ENCODE measurements around the gene BLM. TPM values are rescaled to one million over a fixed set of nuclear protein-coding genes. Genes with fewer than 3 reads are reported as not detected.

The BLM gene
- total and polyA plus RNA-seq, 9 donors: 0.15 to 1.9 (median 0.78) TPM; not detected in 1

GRCh38 chr15:90860942-90861675, 144.0 kb downstream of the BLM start:
- no peak overlapping the region for H3K4me3 ChIP-seq
- H3K27me3 ChIP-seq: no peaks in the 10 kb centered on the region
- DNase-seq: no peak
- H3K27ac ChIP-seq: no peak overlapping the region
- WGBS, 3 donors: 87 to 90% (median 89%) methylated on average over 14 of the region's 14 CpGs
- no peaks in the 10 kb centered on the region for H3K4me1 ChIP-seq (ENCODE audit: insufficient read depth)
- intact Hi-C loops (cut with DNase I): no loop called here
- TF ChIP-seq EP300 (IDR thresholded peaks at IDR 0.05): no peak
- TF ChIP-seq, protein P1, sequence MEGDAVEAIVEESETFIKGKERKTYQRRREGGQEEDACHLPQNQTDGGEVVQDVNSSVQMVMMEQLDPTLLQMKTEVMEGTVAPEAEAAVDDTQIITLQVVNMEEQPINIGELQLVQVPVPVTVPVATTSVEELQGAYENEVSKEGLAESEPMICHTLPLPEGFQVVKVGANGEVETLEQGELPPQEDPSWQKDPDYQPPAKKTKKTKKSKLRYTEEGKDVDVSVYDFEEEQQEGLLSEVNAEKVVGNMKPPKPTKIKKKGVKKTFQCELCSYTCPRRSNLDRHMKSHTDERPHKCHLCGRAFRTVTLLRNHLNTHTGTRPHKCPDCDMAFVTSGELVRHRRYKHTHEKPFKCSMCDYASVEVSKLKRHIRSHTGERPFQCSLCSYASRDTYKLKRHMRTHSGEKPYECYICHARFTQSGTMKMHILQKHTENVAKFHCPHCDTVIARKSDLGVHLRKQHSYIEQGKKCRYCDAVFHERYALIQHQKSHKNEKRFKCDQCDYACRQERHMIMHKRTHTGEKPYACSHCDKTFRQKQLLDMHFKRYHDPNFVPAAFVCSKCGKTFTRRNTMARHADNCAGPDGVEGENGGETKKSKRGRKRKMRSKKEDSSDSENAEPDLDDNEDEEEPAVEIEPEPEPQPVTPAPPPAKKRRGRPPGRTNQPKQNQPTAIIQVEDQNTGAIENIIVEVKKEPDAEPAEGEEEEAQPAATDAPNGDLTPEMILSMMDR (IDR thresholded peaks at IDR 0.05): no peak
- TF ChIP-seq POLR2A (IDR thresholded peaks at IDR 0.05): no peak
- no peaks in the 10 kb centered on the region for H3K36me3 ChIP-seq
- no peaks in the 10 kb centered on the region for H3K9me3 ChIP-seq

GRCh38 chr15:90862487-90862886, 145.3 kb downstream of the BLM start:
- no peak for TF ChIP-seq EP300 (IDR thresholded peaks at IDR 0.05)
- Histone ChIP-seq H3K27me3 (no peaks in the 10 kb centered on the region), H3K36me3 (no peaks in the 10 kb centered on the region), H3K9me3 (no peaks in the 10 kb centered on the region), H3K27ac (no peak overlapping the region), H3K4me1 (ENCODE audit: insufficient read depth) (no peaks in the 10 kb centered on the region), H3K4me3 (no peak overlapping the region)
- intact Hi-C loops (cut with DNase I): no loop called here
- WGBS, 3 donors: 77 to 85% (median 81%) methylated on average over 6 of the region's 6 CpGs
- no peak for DNase-seq

DNA sequence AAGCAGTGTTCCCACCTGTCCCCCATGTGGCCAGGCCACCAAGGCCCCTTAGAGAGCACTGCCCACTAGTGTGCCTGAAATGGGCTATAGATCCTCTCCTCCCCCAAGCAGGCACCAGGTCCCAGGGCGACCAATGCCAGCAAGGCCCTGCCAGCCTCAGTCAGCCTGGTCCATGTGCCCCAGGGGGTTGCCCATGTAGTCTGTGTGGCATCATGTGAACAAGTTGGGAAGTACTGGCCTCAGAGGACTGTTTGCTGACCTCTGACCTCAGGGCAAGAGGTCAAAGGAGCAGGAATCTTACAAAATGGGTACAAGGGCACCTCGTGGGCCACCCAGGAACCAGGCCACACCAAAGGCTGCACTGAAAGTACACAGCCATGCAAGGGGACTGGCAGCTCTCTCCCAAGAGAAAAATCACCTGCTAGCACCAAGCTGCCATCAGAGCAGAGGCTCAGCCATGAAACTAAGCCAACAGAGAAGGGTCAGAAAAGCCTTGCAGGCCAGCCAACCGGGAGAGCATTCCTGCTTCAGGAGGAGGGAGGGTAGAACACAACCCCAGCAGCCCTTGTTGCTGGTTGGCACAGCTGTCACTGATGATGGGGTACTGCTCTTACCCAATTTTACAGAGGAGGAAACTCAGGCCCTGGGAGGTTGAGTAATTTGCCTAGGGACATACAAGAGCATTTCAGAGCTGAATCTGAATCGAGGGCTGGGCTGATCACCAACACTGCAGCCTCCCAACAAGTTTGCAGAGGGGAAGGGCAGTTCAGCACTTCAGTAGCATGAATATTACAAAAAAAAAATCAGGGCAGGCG, 146.0 kb downstream of the BLM start:
- Histone ChIP-seq H3K4me3 (no peak overlapping the region), H3K27me3 (no peaks in the 10 kb centered on the region), H3K36me3 (no peaks in the 10 kb centered on the region), H3K4me1 (ENCODE audit: insufficient read depth) (no peaks in the 10 kb centered on the region), H3K27ac (no peak overlapping the region), H3K9me3 (no peaks in the 10 kb centered on the region)
- intact Hi-C loops (cut with DNase I): no loop called here
- 60 to 66% (median 65%) methylated on average over 5 of the region's 5 CpGs for WGBS, 3 donors
- no peak for DNase-seq
- TF ChIP-seq POLR2A (IDR thresholded peaks at IDR 0.05): no peak
- no peak for TF ChIP-seq EP300 (IDR thresholded peaks at IDR 0.05)
- TF ChIP-seq, protein P1 (IDR thresholded peaks at IDR 0.05): no peak

DNA sequence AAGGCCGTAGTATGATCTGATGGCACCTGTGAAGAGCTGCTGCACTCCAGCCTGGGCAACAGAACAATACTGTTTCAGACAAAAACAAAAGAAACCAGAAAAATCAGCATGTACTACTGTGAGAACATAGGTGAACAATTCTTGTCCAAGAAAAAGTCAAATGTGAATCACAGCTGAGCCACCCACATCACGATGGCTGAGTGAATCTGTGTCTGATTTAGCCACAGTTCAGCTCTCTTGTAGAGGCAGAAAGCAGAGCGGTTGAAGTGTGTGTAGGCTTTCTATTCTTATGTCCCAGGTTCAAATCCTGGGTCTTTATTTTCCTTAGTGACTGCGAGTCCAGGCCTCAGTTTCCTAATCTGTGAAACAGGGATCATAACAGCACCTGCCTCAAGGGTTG, 146.8 kb downstream of the BLM start:
- intact Hi-C loops (cut with DNase I): no loop called here
- Histone ChIP-seq H3K36me3 (no peaks in the 10 kb centered on the region), H3K27me3 (no peaks in the 10 kb centered on the region), H3K27ac (no peak overlapping the region), H3K9me3 (no peaks in the 10 kb centered on the region), H3K4me3 (no peak overlapping the region), H3K4me1 (ENCODE audit: insufficient read depth) (no peaks in the 10 kb centered on the region)
- WGBS, 3 donors: 78 to 83% (median 80%) methylated on average over 4 of the region's 4 CpGs
- no peak for TF ChIP-seq POLR2A (IDR thresholded peaks at IDR 0.05)
- TF ChIP-seq, protein P1 (IDR thresholded peaks at IDR 0.05): no peak
- no peak for TF ChIP-seq EP300 (IDR thresholded peaks at IDR 0.05)
- no peak for DNase-seq

DNA sequence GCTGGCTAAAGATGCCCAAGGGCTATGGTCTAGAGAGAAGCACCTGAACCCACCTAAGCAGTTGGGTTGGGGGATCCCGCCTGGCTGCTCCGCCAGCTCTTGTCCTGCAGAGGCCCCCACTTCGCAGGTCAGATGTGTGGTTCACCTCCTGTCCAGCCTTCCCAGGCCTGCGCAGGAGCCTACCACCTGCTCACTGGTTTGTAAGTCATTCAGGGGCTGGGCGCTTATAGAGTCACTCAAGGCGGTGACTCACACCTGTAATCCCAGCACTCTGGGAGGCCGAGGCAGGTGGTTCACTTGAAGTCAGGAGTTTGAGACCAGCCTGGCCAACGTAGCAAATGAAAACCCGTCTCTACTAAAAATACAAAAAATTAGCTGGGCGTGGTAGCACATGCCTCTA, 147.4 kb downstream of the BLM start:
- Histone ChIP-seq H3K27ac (no peak overlapping the region), H3K4me1 (ENCODE audit: insufficient read depth) (peaks cover under 1% of the 10 kb centered on the region), H3K36me3 (no peaks in the 10 kb centered on the region), H3K4me3 (no peak overlapping the region), H3K27me3 (no peaks in the 10 kb centered on the region), H3K9me3 (no peaks in the 10 kb centered on the region)
- WGBS, 3 donors: 80 to 86% (median 80%) methylated on average over 10 of the region's 10 CpGs
- intact Hi-C loops (cut with DNase I): no loop called here
- TF ChIP-seq, protein P1 (IDR thresholded peaks at IDR 0.05): no peak
- no peak for TF ChIP-seq POLR2A (IDR thresholded peaks at IDR 0.05)
- no peak for TF ChIP-seq EP300 (IDR thresholded peaks at IDR 0.05)
- DNase-seq: no peak

Data from ovary (tissue), 9 donors.